ENCODE data around the gene SAMD8.
A peak's percentile ranks its signal among the peaks of the same experiment; 100 is the strongest.
"Not testable (repeated sequence)": the region's sequence is repeated elsewhere in the genome, so short reads cannot be mapped to it uniquely, and the experiment has no call there.

Gene SAMD8

DNA sequence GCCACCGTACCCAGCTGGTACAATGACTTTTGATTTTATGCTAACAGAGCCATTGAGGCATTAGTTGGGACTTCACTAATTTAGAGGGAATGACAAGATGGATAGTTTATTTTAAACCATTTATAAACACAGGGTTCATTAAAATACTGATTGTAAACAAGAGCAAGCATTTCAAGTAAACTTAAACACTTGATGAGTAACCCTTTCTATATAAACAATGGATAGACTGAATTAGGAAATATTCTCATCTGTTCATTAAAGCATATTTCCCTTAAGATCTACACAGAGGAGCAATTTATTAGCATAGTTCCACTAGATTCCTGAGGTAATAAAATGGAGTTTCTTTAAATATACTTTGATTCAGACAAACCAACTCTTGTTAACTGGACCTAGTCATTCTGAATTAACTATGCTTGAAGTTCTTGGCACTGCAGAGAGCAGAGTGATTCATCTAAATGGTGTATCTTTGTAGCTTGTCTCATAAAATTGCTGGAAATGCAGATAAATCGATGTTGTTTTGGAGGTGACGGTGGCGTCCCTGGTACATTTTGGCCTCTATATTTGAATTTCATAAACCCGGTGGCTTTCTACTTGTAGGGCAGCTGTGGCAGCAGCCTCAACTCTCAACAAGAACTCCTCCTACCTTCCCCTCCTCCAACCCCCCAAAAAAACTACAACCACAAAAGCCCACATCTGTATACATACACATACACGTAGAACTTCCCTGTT is 83.7 kb downstream of the SAMD8 start:
- no peak for DNase-seq (ENCODE audit: low read depth, low spot score)

DNA sequence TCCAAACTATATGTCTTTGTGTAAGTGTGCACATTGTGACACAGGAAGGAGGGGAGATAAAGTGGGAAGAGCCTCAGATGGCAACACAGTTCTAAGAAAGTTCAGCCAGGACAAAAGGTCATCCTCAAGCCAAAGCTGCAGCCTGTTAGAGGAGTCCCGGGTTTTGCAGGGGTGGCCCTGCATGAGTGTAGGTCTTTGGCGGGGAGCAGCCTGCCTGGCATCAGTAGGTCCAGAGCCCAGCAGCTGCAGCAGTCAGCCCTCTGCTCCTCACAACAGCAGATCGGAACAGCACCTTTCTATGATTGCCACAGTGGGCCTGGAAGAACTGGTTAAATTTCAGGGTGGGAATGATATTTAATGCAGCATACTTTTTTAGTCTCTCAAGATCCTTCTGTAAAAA is 85.6 kb downstream of the SAMD8 start:
- no peak for DNase-seq (ENCODE audit: low read depth, low spot score)

DNA sequence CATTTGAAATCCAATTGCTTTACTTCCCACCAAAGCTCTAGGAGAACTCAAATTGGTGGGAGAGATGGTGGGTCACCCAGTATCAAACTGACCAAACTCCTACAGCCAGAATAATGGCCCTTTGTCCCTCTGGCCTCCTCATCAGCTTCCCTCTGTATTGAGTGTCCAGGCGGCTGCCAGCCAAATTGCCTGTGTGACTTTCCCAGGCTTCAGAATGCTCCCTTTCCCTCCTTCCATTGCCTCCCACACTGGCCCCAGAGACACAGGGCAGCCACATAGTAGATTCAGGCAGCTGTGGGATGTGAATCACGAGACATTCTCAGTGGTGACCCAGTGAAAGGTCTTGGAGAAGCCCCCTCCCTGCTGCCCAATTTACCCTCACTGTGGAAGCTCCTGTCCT is 86.5 kb downstream of the SAMD8 start:
- DNase-seq (ENCODE audit: low read depth, low spot score), result no peak

DNA sequence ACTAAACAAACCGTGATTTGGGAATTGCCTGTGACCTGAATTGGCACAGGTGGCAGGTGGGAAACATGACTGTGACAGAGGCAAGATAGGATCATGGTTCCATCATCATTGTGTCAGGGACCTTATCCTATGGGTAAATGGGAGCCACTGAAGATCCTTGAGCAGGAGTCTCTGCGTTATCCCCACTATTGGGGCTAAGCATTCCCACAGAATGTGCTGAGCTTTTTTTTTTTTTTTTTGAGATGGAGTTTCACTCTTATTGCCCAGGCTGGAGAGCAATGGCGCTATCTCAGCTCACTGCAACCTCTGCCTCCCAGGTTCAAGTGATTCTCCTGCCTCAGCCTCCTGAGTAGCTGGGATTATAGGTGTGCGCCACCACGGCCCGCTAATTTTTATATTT is 88.5 kb downstream of the SAMD8 start:
- not testable (repeated sequence) for DNase-seq (ENCODE audit: low read depth, low spot score)

DNA sequence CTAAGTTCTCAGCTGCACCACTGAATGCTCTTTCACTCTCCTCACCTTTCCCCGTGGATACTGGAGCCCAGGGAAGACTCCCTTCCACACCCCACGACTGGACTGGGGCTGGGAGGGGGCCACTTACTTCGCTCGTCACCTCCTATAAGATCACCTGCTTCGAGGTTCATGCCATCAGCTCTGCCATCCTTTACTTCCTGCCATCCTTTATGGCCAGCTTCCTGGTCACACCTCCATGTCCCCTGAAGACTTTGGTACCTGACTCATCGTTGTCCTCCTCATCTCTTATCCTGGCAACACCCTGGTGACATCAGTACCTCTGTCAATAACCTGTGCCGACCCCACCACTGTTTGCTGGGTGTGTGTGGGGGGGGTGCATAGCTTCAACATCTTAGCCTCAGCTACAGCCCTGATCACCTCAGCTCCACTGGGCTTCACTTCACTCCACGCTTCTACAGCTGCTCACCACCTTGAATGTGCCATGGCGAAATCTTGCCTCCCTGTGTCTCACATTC is 90.4 kb downstream of the SAMD8 start:
- no peak for DNase-seq (ENCODE audit: low read depth, low spot score)

DNA sequence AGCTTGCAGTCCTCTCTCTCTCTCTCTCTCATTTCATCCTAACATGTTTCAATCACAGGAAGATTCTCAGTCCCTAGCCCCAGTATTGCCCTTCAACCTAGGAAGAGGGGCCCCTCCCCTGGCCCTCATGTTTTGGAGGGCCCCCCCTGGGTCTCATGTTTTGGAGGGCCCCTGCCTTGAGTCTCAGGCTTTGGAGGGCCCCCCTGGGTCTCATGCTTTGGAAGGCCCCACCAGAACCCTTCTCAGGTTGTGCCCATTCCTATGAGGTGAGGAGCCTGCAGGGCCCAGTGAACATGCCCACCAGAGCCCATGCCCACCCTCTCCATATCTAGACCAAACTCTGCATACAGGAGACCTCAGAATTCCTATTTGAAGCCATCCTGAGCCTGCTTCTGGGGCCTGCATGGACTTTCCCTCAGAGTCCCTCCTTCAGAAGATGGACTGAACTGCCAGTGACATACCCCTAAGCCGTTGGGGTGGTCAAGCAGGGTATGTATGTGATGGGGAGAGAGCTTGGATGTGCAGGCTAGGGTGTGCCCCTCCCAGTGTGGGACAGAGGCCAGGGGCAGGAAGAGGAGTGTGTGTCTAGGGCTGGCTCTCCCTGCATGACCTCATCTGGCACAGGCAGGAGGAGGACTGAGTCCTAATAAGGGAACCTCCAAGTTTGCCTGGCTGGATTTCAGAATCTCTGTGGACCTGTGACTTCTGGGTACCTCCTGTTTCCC is 91.0 kb downstream of the SAMD8 start:
- no peak for DNase-seq (ENCODE audit: low read depth, low spot score)

DNA sequence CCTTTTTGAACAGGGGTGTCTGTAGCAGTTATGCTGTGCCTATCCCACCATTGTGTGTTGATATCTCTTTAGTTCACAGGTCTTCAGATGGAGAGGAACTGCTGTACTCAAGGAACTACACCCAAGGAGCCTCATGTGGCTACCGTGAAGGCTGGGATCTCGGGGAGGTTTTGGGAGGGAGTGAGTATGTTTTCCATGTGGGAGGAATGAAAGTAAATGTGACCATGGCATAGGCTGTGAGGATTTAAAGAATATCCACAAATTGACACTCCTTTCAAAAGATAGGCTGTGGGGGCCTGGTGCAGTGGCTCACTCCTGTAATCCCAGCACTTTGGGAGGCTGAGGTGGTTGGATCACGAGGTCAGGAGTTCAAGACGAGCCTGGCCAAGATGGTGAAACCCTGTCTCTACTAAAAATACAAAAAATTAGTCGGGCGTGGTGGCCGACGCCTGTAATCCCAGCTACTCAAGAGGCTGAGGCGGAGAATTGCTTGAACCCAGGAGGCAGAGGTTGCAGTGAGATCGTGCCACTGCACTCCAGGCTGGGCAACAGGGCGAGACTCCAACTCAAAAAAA is 91.7 kb downstream of the SAMD8 start:
- not testable (repeated sequence) for DNase-seq (ENCODE audit: low read depth, low spot score)

DNA sequence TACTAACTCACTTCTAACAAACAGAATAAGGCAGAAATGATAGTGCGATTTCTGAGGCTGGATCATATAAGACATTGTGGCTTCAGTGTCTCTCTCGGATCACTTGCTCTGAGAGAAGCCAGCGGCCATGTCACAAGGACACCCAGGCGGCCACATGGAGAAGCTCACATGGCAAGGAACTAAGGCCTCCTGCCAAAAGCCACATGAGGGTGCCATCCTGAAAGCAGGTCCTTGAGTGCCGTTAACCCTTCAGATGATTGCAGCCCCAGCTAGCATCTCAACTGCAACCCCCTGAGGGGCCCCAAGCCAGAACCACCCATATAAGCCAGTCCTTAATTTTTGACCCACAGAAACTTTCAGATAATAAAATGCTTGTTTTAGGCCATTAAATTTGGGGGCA is 92.3 kb downstream of the SAMD8 start:
- DNase-seq (ENCODE audit: low read depth, low spot score), result no peak

DNA sequence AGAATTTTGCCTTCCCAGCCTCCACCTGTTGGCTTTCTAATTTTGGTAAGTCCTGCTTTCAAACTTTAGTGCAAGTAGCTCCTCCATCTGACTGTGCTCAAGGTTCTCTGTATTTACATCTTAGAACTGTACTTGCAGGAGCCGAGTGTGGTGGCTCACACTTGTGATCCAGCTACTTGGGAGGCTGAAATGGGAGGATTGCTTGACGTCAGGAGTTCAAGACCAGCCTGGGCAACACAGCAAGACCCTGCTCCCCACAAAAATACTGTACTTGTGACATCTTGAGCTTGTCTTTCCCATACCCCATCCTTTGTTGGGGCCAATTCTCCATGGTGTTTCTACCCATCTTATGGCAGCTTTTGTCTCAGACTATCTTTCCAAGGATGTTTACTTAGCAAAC is 94.5 kb downstream of the SAMD8 start:
- DNase-seq (ENCODE audit: low read depth, low spot score), result no peak

DNA sequence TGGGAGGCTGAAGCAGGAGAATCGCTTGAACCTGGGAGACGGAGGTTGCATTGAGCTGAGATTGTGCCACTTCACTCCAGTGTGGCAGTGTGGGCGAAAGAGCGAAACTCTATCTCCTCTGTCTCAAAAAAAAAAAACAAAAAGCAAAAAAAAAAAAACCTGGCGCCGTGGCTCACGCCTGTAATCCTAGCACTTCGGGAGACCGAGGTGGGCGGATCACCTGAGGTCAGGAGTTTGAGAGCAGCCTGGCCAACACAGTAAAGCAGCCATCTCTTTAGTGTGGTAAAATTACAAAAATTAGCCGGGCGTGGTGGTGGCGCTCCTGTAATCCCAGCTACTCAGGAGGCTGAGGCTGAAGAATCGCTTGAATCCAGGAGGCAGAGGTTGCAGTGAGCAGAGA is 95.2 kb downstream of the SAMD8 start:
- not testable (repeated sequence) for DNase-seq (ENCODE audit: low read depth, low spot score)

DNA sequence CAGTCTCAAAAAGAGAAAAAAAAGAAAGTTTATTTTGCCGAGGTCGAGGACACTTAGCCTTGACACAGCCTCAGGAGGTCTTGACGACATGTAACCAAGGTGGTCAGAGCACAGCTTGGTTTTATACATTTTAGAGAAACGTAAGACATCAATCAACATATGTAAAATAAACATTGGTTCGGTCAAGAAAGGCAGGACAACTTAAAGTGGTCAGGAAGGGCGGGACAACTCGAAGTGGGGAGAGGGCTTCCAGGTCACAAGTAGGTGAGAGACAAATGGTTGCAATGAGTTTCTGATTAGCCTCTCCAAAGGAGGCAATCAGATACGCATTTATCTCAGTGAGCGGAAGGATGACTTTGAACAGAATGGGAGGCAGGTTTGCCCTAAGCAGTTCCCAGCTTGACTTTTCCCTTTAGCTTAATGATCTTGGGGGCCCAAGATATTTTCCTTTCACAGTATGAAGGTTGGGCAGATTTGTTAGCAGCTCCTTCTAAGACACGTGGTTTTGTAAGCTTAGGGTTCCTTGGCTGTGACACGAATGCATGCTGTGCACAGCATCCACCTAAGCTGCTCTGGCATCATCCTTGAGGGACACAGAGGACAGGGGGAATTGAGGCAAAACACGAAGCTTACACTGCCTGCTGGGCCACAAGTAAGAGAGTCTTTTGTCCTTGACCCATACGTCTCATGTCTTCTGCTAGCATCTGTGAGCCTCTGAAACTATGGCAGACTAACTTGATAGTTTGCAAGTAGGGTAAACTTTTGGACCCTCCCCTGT is 95.8 kb downstream of the SAMD8 start:
- peak; percentile 69 for DNase-seq (ENCODE audit: low read depth, low spot score)

DNA sequence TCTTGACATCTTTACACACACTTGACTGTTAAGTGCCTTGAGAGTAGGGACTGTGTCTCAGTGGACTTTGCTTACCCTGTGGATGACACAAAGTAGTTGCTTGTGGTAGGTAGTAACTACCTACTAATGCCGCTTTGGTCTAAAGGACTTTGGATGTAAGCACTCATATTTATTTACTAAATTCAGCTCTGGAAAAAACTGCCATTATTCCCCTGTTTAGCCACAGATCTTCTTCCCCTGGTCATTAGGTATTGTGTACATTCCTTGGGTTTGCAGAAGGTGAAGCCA is 96.3 kb downstream of the SAMD8 start:
- DNase-seq (ENCODE audit: low read depth, low spot score), result no peak

DNA sequence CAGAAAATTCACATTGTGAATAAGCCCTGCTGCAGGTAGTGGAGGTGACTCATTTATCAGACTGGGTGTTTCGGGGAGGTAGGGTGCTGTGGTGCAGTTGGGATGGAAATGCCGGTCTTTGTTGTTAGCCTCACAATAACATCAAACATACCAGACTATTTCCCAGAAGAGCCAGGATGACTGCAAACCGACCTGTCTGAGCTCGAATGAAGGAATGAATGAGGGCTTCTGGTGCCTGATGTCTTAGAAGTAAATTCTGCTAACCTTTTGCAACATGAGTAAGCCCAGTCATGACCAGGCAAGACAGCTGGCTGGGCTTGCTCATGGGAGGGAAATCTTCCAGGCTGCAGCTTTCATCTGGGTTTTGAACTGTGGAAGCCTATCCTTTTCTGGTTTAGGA is 96.7 kb downstream of the SAMD8 start:
- peak; percentile 87 for DNase-seq (ENCODE audit: low read depth, low spot score)

DNA sequence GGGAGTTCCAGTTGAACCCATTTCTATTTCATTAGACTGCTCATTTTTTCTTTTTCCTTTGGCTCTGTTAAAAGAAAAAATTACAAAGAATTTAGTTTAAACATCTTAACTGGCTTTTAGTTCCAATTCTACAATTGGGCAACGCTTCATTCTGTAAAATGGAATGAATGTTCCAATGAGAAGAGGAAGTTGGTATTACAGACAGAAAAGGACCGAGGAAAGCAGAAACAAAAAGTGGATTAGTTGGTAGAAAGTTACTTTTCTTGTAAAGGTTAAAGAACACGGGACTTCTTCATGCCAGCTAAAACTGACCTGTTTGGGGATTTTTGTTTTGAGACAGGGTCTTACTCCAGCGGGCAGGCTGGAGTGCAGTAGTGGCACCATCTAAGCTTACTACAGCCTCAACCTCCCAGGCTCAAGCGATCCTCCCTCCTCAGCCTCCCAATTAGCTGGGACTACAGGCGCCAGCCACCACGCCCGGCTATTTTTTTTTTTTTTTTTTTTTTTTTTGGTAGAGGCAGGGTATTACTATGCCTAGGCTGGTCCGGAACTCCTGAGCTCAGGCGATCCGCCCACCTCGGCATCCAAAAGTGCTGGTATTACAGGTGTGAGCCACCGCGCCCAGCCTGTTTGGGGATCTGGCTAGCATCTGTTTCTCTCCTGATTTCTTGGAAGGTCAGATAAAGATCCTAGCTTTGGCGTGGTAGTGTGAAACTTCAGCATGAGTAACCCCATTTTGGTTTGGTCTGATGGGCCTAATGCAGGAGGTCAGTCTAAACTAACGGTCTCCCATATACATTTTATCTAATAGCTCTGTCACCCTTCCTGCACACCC is 97.8 kb downstream of the SAMD8 start:
- peak; percentile 38 for DNase-seq (ENCODE audit: low read depth, low spot score)

DNA sequence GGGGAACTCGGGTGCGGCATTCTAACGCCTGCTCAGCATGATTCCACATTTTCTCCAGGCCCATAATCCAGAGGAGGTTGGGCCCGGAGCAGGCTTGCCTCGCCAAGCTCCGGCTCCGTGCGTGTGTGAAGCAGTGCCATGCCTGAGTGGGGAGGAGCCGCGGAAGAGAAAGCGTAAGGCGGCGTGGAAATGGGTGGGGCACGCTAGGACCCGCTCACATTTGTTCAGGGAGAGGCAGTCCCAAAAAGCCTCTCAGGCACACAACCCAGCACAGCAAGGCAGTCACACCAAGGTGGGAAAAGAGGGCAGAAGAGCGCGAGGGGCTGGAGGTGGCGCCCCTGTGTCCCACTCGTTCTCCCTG is 98.4 kb downstream of the SAMD8 start:
- DNase-seq (ENCODE audit: low read depth, low spot score), result no peak

DNA sequence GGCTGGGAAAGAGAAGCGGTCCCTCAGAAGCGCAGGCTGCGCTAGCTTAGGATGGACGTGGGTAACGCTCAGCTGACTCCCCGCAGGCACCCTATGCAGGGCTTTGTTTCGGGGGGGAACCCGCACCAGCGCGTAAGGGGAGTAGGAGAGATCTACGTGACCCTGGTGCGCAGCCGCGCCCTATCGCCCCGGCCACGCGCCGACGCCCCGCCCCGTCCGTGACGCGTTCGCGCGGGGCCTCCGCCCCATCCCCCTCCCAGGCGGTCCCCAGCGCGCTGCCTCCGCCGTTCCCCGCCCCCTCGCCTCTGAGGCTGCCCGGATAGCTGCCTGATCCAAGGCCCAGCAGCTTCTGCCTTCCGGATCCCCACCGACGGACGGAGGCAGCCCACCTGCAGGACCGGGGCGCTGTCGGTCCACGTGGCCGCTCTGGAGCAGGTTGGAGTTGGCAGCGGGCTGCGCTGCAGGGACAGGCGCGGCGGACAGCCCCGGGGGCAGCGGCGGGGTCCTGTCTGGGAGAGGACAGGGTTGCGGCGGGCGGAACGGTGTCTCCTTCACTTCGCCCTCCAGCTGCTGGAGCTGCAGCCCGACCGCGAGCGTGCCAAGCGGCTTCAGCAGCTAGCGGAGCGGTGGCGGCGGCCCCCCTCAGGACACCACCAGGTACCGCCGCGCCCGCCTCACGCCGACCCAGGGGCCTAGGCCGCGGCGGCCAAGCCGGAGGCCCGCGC is 99.0 kb downstream of the SAMD8 start, which contains the start of gene VDAC2:
VDAC2 (plus strand) TSS at position 515 of the 725 bp plus-strand sequence. CDS start 363 bp downstream, outside the sequence.
- DNase-seq (ENCODE audit: low read depth, low spot score), result peak; percentile 93

DNA sequence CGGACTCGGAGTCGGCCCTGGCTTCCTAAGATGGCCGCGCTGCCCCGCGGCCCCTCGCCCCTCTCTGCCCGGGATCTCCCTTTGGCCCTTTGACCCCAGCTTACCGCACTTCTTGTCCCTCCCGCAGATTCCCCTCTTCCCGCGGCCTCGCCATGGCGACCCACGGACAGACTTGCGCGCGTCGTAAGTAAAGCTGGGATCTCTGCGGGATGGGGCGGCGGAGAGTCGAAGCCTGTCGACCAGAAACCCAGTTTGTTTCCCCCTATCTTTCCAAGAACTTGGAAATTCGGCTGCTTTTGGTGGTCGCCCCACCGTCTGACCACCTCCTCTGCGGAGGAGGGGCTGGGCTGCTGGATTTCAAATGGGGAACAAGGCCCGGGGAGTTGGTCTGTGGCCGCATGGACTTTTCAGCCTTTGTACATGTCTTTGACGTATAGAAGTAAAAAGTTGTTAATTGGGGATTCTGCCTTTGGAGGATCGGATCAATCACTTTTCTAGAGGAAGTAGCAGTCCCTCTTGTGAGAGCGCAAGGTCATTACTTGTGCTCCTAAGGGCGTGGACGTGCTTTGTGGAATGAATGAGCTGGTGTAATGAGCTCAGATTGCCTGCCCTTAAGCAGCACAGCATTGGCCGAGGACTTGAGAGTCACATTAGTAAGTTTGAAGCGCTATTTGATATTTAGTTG is 99.7 kb downstream of the SAMD8 start:
- no peak for DNase-seq (ENCODE audit: low read depth, low spot score)

DNA sequence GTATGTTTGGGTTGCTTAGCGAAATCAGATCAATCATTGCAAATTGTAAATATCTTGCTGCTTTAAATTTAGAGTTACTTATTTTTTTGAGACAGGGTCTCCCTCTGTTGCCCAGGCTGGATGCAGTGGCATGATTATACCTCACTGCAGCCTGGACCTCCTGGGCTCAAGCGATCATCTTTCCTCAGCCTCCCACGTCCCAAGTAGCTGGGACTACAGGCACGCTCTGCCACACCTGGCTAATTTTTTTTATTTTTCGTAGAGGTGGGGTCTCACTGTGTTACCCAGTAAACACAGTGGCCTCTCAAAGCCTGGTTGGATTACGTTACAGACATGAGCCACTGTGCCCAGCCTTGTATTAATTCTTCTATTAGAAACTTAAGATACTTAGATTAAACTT is 100.9 kb downstream of the SAMD8 start:
- DNase-seq (ENCODE audit: low read depth, low spot score), result no peak

DNA sequence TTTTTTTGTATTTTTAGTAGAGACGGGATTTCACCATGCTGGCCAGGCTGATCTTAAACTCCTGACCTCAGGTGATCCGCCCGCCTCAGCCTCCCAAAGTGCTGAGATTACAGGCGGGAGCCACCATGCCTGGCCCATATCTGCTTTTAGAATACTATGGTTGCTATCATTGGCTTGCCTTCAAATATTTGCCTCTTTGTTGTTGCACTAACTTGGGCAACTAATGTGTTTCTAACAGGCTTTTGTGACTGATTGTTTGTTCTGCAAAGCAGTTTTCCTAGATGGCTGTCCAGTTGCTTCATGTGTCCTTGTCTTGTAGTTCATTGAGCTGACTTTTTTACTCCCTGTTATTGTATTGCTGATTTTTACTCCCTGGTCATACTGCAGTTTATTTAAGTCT is 108.8 kb downstream of the SAMD8 start:
- no peak for DNase-seq (ENCODE audit: low read depth, low spot score)

DNA sequence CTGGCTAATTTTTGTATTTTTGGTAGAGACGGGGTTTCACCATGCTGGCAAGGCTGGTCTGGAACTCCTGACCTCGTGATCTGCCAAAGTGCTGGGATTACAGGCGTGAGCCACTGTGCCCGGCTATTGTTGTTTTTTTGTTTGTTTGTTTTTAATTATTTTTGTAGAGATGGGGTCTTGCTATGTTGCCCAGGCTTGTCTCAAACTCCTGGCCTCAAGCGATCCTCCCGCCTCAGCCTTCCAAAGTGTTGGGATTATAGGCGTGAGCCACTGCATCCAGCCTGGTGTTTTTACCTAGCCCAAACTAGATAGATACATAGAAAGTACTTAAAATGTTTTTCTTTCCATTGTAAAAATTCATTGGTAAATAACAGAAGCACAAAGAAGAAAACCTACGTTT is 110.0 kb downstream of the SAMD8 start:
- DNase-seq (ENCODE audit: low read depth, low spot score), result not testable (repeated sequence)

Measured in ELF-1 (cell line).